PC-9 (cell line): ENCODE results near the gene SLC6A4.

Source experiments
- CTCF ChIP-seq: fragments of 200-600 bp; sonication (generic); conservative IDR thresholded peaks from 2 replicates; pipeline ENCODE4 v1.6.1; 2017; ENCODE audit warnings: mixed run types, antibody characterized with exemption, mild to moderate bottlenecking, moderate library complexity
- EZH2 ChIP-seq: fragments of 200-600 bp; sonication (generic); IDR thresholded peaks from 2 replicates; pipeline ENCODE4 v1.8.0; 2017; ENCODE audit warnings: antibody characterized with exemption, low read depth

DNA sequence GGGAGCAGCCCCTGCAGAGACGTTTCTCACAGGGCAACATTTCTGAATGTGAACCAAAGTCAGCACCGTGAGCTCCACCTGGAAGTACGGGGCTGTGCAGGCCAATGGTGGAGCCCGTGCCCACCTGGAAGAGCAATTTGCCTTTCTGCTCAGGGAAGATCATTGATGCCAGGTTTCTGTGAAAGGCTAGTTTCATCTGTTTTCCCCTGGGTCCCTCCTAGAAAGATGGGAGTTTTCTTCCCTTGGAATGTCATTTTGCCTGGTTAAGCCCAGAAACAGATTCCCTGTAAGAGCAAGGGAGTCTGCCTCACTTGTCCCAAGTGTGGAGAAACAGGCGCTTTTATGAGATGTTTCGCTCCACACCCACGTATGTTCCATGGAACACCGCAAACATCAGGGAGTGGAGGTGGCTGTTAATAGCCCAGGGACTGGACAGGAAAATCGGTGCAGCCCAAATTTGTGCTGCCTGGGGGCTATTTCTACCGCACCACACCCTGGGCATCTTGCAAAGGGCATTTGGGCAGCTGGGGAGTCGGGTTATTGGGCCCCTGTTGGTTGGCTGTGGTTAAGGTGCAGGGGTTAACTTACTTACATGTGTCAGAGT lies 2.6 kb downstream of the SLC6A4 start:
- TF ChIP-seq CTCF (no peak), EZH2 (no peak)
